GM21576 (cell line): ENCODE measurements around the gene FRYL.

ENCODE experiments used
- ATAC-seq: cut with Tn5 transposase; IDR thresholded peaks from one replicate; pipeline ENCODE4 v1.9.1; 2021; ENCODE audit warnings: mild to moderate bottlenecking, moderate library complexity; ENCODE audit not compliant: unreplicated experiment

FRYL gene

GRCh38 chr4:48495941-48496340 lies 284.1 kb downstream of the FRYL start:
- no peak for ATAC-seq

- no peak for ATAC-seq
These were observed 286.5 kb downstream of the FRYL start for GRCh38 chr4:48493452-48494100.

DNA sequence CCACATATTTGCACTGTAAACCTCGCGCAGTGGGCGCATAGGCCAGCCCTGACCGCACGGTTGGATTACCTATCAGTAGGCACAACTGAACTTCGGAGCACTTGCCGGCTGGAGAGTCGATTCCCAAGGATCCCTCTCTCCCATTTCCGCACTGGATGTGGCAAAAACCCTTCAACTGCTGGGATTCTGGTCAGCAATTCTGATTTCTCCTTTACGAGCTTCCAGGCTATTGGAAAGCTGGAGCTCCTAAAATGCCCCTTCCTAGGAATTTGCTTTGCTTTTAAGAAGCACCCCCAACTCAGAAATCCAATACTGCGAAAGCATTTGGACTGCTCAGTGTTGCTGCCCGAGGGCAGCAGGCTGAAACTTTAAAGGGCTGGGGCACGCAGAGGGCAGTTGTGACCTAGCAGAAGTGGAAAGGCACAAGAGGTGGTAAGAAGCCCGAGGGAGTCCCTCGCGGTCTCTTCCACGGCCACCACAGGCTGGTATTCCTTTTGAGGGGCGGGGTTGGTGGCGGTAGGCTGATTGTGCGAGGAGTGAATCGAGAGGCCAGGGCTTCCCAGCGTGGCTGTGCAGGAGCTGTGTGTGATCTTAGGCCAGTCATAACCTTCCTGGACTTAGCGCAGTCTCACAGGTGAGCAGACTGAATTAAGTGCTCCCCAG lies 288.4 kb downstream of the FRYL start:
- ATAC-seq, result no peak

GRCh38 chr4:48490680-48491513 lies 289.2 kb downstream of the FRYL start:
- ATAC-seq, result no peak

DNA sequence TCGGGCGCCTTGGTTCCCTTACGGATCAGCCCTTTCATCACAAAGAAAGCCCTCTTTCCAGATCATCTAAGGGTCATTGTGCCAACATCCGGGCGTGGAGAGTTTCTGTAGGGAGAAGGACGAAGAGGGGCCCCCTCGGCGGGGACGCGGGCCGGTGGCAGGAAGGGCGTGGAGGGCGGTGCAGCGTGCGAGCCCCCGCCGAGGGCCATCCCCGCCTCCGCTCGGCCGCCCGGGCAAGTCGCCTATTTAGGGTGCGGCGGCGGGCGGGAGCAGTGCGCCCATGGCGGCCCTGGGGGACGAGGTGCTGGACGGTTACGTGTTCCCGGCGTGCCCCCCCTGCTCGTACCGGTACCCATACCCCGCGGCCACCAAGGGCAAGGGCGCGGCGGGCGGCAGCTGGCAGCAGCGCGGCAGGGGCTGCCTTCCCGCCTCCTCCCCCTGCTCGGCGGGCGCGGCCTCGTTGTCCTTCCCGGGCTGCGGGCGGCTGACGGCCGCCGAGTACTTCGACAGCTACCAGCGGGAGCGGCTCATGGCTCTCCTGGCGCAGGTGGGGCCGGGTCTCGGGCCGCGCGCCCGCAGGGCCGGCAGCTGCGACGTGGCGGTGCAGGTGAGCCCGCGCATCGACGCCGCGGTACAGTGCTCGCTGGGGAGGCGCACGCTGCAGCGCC lies 289.9 kb downstream of the FRYL start, which contains the start of gene ZAR1:
ZAR1 (plus strand) TSS at position 241 of the 668 bp plus-strand sequence; CDS start at position 281, 40 bp downstream.
- no peak for ATAC-seq

- ATAC-seq, result no peak
These were observed 290.4 kb downstream of the FRYL start for GRCh38 chr4:48489683-48490011.

DNA sequence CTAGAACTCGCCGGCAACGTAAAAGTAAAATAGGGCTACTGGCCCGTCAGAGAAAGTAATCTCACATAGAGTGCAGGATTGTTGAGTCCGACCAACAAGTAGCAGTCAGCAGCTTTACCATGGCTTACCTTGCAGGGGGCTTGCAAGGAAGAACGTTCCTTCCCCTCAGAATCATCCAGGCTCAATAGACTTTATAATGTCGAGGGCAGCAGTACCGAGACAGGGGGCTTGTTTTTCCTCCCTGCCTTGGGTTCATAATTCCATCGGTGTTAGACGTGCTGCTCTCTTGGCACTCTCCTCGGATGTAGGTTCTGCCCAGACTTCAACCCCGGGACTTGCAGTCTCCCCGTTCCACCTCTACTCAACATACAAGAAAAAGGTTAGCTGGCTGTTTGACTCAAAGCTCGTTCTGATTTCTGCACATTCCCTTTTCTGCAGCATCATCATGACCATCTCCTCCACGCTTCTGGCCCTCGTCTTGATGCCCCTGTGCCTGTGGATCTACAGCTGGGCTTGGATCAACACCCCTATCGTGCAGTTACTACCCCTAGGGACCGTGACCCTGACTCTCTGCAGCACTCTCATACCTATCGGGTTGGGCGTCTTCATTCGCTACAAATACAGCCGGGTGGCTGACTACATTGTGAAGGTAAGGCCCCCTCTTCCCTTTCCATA lies 295.4 kb downstream of the FRYL start:
- ATAC-seq, result no peak

GRCh38 chr4:48483777-48484493 lies 296.1 kb downstream of the FRYL start:
- no peak for ATAC-seq

DNA sequence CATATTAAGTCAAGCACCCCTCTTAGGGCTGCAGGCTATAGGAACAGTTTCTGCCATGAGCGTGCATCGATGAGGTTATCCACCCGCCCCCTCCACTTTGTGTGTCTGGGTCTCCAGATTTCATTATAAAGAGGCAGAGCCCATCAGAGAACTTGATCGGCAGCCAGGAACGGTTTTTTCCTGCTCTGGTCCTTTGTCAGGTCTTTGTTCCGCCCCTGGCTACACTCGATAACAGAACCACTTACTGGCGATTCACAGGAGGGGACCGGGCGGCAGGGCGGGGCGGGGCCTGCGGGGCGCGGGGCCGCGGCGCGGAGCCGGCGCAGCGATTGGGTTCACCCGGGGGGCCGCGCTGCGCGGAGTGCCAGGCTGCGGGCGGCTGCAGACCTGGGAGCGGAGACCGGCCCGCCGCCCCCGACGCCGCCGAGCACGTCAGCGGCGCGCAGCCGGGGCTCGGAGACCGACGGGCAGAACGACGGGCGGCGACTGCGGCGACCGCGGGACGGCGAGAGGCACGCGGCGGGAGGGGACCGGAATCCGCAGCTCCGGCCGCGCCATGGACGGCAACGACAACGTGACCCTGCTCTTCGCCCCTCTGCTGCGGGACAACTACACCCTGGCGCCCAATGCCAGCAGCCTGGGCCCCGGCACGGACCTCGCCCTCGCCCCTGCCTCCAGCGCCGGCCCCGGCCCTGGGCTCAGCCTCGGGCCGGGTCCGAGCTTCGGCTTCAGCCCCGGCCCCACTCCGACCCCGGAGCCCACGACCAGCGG lies 296.9 kb downstream of the FRYL start, which contains the start of gene SLC10A4:
SLC10A4 (plus strand) TSS at position 338 of the 771 bp plus-strand sequence; CDS start at position 557, 219 bp downstream.
- no peak for ATAC-seq

- ATAC-seq, result no peak
These were observed 298.5 kb downstream of the FRYL start for GRCh38 chr4:48481581-48481980.

GRCh38 chr4:48478273-48478672 lies 301.8 kb downstream of the FRYL start:
- ATAC-seq, result no peak

- ATAC-seq, result no peak
These were observed 304.3 kb downstream of the FRYL start for GRCh38 chr4:48475770-48476169.

DNA sequence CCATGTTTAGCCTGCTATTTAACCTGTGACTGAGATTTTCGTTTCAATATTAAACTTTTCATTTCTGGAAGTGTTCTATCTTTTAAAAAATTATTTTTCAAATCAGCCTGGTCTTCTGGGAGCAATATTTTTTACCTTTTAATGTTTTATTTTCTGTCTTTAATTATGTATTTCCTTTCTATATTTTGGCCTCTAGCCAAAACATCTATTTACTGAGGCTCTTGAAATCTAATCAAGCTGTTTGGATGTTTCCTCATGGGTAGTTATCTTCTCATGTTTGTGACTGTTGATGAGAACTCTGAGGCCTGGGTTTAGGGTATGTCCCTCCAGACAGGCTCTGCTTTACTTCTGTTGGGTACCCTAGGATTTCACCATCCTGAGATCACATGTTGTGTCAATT lies 307.3 kb downstream of the FRYL start:
- no peak for ATAC-seq

GRCh38 chr4:48470570-48470969 lies 309.5 kb downstream of the FRYL start:
- no peak for ATAC-seq

DNA sequence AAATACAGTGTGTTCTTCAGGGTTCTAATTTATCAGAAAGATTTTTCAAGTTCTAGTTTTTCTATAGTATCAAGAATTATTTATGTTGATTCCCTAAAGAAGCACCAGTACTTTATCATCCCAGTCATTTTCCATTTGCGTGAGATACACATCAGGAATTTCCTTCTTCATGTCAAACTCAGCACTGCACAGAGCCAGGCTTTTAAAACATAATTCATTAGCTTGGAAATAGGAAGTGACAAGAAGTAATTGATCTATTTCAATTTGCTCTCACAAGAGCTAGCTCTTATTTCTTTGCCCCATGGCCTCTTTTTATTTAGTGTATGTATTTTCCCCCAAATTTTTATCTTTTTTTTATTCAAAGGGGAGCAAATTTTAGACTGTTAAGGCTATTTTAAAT lies 309.9 kb downstream of the FRYL start:
- ATAC-seq, result no peak

DNA sequence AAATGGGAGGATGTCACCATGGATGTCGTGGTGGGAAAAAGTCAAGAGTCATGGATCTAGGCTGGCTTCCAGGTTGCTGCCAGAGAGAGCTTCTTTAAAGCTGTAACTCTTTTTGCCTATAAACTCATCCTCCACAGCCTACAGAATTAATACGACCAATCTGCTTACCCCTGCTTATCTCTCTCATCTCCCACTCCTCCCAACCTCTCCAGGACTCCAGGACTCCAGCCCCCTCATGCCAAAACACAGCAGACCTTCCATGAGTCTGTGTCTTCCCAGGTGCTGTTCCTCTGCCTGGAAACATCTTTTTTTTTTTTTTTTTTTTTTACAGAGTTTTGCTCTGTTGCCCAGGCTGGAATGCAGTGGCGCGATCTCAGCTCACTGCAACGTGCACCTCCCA lies 312.2 kb downstream of the FRYL start:
- no peak for ATAC-seq

DNA sequence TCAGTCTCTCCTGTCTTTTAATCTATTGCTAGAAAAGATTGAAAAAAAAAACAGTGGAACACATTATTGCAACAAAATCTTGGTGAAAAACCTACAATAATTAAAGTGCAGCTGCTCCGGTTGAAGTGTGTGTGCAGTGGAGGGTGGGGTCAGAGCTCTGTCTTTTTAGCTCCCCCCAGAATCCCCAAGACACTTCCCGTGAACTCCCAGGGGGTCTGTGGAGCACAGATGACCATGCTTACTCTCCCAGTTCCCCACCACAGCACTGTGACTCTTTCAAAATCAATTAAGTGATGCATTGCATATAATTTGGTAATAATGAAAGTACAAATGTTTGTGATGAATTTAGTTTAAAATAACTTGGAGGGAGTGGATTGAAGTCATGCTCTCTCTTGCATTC lies 312.6 kb downstream of the FRYL start:
- ATAC-seq, result no peak

DNA sequence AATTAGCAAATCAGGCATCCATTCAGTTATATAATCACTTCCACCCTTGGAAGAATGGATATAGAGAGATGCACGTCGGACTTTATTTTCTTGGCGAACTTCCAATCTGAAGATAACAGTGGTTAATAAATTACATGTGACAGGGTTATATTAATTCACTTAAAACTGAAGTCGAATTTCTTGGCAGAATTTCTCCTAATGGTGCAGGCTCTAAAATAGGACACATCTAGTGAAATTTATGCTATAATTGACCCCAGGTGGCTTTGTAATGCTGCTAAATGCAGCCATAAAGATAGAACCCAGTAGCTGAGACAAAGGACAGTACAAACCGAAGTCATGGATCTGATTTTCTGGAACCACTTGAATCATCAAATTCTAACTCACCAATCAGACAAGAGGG lies 317.7 kb downstream of the FRYL start:
- ATAC-seq, result no peak

GRCh38 chr4:48461000-48461399 lies 319.1 kb downstream of the FRYL start:
- no peak for ATAC-seq
